NCI-H1105 treated with DMSO at 0.1 percent for 48 hours (cell line): ENCODE measurements around the gene SLC12A3.

Experiments
- DNase-seq: peaks from one replicate; lab custom pipeline; 2025; lab: John Stamatoyannopoulos, UW

The SLC12A3 gene

DNA sequence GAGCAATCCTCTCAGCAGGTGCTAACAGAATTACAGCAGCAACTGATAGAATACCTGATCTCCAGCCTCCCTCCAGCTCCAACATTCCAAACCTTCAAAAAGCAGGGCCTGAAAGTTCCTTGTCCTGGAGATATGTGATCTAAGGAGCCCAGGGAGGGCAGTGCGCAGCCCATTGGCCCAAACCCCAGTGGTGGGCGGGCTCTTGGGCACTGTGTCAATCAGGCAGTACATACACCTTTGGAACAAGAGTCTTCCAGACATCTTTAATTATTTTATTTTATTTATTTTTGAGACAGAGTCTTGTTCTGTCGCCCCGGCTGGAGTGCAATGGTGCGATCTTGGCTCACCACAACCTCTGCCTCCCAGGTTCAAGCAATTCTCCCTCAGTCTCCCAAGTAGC, 24.2 kb downstream of the SLC12A3 start:
- no peak for DNase-seq

DNA sequence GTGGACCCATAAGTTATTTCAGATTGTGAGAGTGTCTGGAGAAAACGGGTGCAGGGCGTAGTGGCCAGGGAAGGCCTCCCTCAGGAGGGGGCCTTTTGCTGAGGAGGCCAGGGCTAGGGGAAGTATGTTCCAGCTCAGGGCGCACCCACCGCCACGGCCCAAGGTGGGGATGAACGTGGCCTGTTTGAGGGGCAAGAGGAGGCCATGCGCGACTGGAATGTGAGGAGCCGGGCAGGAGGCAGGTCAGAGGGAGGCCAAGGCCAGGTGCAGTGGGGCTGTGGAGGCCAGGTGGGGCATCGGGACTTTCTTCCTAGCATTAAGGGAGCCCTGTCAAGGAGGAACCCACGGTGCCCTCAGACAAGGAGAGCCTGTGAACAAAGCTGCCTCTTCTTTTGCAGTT, 26.7 kb downstream of the SLC12A3 start:
- DNase-seq, result no peak

DNA sequence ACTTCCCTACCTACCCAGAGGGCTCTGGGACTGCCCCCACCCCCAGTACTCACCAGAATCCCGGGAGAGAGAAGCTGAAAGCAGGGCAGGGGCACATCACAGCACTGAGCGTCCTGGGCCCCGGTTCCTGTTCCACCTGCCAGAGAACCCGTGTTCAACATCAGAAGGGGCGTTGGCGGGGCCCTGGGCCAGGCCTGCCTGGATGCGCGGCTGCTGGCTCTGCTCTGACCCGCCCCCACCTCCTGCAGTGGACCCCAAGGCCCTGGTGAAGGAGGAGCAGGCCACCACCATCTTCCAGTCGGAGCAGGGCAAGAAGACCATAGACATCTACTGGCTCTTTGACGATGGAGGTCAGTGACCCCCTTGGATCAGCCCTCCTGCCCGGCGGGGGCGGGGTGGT, 27.7 kb downstream of the SLC12A3 start:
- DNase-seq, result no peak

DNA sequence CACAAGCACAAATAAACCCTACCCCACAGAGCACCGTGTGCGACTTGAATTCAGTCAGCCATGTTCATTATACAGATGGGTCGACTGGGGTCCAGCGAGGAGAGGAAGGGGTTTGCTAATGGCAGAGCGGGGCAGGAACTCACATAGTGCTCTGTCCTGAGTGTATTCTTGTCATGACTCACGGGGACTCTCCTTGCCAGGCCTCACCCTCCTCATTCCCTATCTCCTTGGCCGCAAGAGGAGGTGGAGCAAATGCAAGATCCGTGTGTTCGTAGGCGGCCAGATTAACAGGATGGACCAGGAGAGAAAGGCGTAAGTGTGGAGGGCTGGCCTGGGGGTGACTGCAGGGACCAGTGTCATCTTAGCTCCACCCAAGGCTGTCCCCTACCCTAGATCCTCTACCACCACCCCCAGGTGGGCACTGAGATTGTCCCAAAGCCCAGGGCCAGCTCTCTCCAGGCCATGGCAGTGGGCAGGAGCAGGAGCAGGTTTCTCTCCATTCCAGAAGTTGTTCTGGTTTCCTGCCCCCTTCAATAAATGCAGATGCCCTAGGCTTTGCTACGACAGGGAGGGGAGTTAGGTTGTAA, 29.4 kb downstream of the SLC12A3 start:
- DNase-seq, result no peak

DNA sequence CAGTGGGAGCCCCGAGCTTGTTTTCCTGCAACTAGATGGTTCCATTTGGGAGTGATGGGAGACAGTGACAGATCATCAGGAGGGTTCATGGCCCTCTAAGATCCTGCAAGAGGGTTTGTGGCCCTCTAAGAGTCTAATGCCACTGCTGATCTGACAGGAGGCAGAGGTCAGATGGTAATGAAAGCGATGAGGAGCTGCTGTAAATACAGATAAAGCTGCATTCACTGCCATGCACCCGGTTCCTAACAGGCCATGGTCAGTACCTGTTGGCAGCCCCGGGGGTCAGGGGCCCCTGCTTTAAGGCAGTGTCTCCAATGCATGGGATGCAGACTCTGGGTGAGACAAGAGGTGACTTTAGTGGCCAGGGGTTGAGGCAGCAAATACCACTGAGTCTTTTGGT, 30.8 kb downstream of the SLC12A3 start:
- DNase-seq, result no peak

DNA sequence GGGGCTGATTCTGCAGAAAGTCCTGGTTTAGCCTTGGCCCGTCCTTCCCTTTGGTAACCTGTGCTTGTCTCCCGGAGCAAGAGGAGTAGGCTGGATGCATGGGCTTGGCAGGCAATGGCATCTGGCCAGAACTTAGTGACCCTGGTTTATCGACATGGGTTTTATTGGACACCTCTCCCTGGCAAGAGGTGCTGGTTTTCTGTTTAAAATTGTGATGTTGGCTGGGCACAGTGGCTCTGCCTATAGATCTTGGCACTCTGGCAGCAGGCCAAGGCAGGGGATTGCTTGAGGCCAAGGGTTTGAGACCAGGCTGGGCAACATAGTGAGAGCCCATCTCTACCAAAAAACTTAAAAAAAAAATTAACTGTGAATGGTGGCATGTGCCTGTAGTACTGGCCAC, 31.2 kb downstream of the SLC12A3 start:
- DNase-seq, result no peak

DNA sequence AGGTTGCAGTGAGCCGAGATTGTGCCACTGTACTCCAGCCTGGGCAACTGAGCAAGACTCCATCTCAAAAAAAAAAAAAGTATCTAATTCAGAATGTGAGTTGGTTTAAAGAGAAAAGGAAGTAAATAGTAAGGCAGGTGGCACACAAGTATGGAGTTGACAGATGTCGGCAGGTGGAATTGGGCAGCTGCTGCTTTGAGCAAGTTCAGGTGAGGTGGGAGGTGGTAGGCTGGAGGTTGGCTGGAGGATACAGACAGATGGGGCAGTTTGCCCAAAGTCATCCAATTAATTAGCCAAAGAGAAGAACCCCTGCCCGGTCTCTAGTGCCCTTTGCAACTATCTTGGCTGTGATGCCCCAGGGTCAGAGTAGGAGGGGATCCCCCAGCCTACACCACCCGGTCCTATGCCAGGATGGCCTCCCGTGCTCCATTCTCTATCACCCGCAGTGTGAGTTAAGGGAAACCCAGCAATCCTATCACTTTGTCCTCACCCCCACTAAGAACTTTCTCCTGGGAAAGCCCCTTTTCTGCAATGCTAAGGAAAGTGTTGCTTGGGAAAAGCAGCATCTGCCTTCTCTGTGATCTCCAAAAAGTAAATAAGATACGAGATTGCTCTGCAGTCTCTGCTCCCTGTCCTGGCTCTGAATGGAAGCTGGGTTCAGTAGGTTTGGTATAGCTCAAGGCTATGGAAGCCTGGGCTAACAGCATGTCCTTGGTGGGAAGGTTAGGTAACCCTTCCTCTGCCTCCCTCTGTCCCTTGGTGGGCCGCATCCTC, 32.2 kb downstream of the SLC12A3 start:
- peak; percentile 0 for DNase-seq

DNA sequence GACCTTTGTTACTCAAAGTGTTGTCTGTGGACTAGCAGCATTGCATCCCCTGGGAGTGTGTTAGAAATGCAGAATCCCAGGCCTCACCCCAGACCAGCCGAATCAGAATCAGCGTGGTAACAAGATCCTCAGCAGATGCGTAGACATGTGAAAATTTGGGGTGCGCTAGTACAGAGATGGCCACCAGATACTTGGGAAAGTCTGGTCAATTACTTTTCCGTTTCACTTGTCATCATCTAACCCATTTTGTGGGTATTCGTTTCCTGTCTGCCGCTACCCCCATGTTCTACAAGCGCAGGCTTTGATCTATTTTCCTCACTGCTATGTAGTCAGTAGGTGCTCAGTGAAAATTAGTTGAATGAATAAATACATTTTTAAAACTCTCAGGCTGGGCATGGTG, 33.8 kb downstream of the SLC12A3 start:
- no peak for DNase-seq

DNA sequence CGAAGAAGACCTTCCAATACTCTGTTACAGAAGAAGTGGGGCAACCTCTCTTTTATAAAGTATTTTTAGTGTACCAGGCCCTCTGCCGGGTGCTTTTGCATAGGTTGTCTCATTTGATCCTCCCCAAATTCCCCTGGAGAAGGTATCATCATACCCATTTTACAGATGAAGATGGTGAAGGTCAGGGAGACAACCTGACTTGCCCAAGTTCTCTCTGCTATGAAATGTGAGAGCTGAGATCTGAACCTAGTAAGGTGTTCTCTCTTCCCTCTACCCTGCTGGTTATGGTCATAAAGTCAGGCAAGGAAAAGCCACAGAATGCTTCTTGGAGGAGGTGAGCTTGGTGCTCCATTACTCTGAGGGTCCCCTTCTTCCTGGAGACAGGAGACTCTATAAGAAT, 38.9 kb downstream of the SLC12A3 start:
- DNase-seq, result no peak

DNA sequence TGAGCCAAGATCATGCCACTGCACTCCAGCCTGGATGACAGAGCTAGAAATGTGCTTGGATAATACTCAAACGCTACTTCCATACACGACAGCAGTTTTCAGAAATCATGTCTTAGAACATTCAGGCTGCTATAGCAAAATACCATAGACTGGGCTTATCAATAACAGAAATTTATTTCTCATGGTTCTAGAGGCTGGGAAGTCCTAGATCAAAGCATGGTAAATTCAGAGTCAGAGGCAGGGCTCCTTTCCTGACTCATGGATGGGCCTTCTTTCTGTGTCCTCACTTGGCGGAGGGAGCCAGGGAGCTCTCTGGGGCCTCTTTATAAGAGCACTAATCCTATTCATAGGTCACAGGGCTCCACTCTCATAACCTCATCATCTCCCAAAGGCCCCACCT, 42.4 kb downstream of the SLC12A3 start:
- no peak for DNase-seq

DNA sequence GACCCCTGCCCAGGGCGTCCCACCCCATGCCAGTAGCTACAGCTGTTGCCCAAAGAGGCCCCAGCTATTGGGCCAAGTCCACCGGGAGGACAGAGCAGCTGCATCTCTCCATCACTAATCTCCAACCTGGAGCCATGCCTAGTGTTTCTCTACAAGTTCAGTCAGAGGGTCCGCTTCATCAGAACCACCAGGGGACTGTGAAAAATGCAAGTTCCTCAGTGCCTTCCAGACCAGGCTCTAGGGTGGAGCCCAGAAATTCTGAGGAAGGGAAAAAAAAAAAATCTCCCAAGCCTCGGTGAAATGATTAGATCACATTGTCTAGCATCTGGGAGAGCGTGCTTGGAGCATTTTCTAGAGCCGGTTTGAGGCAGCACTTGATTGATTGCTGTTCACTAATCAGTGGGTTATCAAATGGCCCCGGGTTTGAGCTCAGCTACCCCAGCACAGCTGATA, 44.5 kb downstream of the SLC12A3 start:
- no peak for DNase-seq

DNA sequence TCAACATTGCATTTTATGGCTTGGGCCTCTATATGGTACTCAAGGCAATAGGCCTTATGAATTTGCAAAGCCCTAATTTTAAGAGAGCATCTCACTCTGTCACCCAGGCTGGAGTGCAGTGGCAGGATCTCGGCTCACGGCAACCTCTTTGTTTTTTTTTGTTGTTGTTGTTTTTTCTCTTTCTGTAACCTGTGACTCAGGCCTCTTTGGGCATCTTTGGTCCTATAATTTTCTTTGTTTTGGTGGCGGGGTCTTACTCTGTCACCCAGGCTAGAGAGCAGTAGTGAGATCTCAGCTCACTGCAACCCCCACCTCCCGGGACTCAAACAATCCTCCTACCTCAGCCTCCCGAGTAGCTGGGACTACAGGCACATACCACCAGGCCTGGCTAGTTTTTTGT, 45.1 kb downstream of the SLC12A3 start:
- DNase-seq, result no peak

DNA sequence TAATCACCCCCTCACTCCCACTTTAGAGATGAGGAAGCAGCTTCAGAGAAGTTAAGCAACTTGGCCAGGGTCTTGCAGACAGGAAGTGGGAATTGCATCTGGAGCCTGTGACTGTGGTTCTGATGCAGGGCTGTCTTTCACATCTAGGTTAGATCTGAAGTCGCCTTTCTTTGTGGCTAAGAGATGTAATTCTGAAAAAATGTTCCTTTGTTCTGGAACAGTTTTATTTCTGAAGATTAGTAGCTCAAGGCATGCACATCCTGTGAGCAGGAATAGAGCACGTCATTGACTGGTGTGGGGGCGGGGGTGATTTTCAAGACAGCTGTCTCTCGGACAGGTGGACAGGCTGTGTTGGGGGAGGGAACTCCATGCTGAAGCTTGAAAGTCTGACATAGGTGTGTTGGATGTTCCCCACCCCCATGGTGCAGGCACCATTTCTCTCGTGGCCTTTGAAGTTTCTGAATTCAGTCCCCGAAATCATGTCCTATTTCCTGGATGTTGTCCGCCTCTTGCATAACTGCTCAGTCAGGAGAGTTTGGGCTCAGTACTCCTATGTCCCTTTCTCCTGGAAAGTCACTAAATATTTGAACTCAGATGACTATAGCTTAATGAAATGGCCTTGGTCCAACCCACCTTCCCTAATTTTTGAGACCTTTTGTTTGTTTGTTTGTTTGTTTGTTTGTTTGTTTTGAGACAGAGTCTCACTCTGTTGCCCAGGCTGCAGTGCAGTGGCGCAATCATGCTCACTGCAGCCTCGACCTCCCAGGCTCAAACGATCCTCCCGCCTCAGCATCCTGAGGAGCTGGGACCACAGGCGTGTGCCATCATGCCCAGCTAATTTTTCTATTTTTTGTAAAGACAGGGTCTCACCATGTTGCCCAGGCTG, 45.9 kb downstream of the SLC12A3 start:
- DNase-seq, result peak; percentile 20

DNA sequence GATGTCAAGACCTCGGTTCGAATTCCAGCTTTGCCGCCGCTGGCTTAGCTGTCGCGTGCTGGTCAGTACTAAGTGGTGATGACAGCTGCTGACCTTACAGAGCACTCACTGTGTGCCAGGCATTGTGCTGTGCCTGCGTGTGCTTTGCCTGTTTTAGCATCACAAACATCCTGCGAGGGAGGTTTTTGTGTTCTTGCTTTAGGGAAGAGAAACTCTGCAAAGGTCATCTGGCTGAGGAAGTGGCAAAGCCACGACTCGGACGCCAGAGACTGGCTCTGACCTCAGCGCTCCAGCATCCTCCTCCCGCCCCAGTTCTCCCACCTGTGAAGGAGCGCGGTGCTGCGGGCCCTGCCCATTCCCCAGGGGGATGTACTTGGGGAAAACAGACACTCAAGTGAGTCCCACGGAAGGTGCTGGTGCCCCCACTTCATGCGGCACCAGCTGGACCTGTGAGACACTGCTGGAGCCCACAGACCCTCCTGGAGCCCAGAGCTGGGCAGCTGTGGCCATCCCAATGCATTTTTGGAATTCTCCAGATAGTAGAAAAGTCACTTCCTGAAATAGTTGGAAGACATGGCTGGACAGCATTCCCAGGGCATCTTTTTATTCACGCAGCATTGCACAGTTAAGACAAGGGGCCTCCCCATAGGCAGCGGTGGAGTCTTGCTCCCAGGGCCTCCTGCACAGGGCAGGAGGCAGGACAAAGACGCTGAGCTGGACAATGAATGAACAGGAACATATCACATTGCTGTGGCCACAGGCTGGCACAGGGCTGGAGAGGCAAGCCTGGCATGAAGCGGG, 47.0 kb downstream of the SLC12A3 start:
- DNase-seq, result no peak

DNA sequence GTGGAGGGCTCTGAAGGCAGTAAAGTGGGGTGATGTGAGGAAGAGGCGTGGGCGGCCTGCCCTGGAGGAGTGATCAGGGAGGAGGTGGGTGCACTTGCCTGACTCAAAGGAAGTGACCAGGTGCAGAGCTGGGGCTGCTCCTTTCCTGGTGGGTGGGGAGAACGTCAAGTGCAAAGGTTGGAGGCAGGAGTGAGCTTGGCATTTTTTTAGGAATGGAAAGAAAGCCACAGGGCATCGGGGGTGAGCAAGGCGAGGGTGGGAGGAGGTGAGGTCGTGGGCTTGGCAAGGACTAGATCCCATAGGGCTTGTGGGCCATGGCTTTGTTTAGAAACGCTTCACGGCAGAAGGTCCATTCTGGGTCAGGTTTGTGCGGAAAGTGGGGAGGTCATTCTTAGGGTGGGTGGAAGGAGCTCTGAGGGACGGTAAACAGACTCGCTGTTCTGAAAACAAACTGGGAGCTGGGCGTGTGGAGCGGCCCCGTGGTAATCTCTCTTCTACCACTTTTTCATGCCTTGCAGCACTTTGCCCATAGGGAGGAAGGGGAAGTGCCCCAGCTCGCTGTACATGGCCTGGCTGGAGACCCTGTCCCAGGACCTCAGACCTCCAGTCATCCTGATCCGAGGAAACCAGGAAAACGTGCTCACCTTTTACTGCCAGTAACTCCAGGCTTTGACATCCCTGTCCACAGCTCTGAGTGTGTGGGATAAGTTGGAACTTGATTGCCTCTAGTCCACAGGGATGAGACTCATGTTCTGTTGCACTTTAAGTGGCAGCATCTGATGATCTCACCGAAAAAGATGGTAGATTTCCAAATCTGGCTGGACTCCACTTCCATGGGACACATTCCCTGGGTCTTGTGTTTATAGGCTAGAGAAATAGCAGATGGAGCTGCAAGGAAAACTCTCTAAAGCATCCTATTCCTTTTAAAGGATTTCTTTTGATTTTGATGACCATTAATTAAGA, 48.0 kb downstream of the SLC12A3 start:
- DNase-seq, result no peak

DNA sequence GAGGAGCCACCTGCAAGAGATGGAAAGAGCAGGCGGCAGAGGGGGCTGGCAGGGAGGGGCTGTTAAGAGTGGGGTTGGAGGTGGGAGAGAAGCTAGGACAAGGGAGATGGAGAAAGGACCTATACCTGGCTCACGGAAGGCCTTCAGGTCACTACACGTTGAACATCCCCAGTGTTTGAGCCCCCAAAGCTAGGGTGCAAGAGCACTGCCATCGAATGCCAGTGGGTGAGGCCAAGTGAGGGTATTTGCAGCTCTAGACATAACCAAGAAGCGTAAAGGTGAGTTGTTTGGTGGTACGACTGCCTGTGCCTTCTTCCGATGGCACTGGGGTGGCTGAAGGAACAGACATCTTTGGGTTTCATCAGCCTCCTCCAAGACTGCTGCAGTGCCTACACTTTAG, 49.9 kb downstream of the SLC12A3 start:
- DNase-seq, result no peak

DNA sequence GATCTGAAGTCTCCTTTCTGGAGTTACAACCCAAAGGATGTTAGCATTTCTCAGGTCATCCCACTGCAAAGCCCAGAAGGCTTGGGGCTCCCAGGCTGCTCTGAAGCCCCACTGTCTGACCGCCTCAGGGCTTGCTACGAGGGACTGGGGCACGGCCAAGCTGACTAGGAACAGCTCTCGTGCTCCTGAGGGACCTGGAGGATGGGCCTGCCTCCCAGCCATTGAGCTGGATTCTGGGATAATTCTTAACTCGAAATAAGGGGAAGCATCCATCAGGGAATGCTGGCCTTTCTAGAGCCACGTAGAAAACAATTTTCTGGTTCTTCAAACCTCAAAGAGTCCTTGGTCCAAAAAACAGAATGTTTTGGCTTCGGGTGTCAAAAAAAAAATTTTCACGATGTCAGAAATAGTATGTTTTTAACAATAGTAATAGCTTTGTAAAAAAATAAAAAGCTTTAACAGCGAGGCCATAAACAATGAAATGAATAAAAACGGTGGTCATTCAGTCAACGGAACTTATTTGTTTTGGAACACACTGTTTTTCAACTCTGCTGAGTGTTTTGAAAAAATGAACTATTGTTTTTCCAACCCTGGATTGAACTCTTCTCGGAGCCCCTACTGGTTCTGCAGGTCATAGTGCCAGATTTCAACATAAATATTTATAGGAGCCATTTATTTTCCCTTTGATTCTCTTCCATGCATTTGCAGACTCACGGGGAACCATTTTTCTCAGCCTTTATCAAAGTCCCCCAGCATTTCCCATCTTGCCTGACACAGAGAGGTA, 50.5 kb downstream of the SLC12A3 start:
- no peak for DNase-seq

DNA sequence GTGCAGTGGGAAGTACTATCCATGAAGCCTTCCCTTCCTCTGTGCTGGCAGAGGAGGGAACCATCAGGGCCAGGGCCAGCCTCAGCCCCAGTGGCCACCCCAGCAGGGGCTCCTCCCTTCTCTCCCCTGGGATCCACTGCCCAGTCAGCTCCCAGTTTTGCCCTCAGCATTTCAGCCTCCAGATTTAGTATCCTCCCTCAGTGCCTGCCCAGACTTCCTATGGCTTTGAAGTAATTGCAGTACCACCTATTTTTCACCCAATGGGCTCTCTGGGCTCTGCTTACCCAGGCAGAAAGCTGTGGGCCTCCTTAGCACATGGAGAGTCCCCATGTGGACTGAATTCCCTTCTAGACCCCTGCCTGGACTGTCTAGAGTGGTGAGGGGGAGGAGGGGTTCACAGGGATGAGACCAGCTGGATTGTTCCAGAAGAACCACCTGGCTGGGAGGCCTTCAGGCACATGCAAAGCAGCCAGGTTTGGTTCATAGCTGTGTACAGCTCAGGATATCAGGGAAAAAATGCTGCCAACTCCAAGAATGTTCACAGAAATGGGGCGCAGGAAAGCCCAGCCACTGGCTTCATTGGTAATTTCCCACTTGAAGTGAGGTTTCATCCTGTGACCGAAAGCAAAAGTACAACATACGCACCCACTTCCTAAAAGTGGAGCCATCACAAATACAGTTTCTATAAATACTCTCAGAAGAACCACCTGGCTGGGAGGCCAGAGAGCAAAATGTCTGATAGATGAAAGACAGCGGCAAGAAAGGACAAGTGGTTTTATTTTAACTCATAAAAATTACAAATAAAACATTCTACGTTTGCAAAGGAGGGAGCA, 51.8 kb downstream of the SLC12A3 start:
- no peak for DNase-seq

DNA sequence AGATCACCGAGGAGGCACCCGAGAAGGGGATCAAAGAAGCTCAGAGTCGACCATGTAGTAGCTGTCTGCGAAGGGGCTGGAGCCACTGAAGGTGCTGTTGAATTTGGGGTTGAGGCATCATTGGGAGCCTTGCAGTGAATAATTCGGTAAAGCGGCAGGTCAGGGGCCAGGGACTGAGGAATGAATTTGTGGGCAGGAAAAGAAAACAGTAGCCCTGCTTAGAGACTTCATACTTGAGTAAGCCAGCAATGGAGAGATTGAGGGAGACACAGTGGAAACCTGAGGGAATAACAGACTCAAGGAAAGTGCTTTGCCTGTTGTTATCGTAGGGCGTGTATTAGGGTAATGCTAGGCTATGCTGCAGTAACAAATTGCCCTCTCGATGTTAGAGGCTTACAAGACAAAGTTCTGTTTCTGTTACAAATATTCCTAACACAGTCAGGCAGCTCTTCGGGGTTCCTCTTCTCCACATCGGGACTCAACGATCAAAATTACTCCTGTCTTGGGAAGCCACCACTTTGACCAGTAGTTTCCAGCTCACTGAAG, 53.5 kb downstream of the SLC12A3 start:
- no peak for DNase-seq
